GM19025 (cell line): ENCODE results near the gene PIM3.

Experiments used
- ATAC-seq: cut with Tn5 transposase; IDR thresholded peaks from one replicate; pipeline ENCODE4 v1.9.1; 2021; ENCODE audit warnings: mild to moderate bottlenecking, low read depth, moderate library complexity; ENCODE audit not compliant: unreplicated experiment

The PIM3 gene

DNA sequence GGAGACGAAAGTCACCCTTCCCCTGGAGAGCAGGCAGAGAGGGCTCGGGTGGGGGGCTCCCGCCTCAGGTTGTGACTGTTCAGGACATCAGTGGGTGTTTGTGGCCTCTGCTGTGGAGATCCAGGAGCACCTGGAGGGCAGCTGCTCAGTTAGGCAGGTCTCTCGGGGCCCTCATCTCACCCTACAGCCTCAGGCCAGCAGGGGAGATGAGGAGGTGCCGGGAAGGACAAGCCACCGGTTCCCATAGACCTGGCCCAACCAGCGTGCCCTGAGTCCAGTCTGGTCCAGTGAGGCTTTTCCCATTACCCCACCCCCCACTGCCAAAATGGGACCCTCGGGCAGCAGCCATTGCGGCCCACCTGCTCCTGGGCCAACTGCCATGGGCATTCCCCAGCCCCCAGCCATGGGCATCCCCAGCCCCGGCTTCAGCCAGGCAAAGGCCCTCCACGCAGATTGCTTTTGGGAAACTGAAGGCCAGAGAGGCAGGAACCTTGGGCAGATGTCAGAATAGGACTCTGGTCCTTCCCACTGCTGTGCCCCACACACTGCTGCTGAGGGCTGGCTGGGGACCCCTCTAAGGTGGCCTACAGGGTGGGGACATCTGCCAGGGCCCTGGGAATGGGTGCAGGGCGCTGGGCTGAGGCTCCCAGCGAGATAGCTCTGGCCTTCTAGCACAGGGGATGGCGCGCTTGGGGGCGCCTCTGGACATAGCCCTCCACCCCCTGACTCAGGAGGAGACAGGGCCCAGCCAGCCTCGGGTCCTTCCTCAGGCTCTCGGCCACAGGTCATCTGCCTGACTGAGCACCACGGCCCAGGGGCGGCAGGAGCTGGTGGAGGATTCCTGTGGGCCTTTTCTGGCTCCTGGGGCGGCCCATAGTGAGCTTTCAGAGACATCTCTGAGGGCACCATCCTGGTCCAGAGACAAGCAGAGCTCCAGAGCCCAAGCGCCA is 4.8 kb downstream of the PIM3 start:
- no peak for ATAC-seq

DNA sequence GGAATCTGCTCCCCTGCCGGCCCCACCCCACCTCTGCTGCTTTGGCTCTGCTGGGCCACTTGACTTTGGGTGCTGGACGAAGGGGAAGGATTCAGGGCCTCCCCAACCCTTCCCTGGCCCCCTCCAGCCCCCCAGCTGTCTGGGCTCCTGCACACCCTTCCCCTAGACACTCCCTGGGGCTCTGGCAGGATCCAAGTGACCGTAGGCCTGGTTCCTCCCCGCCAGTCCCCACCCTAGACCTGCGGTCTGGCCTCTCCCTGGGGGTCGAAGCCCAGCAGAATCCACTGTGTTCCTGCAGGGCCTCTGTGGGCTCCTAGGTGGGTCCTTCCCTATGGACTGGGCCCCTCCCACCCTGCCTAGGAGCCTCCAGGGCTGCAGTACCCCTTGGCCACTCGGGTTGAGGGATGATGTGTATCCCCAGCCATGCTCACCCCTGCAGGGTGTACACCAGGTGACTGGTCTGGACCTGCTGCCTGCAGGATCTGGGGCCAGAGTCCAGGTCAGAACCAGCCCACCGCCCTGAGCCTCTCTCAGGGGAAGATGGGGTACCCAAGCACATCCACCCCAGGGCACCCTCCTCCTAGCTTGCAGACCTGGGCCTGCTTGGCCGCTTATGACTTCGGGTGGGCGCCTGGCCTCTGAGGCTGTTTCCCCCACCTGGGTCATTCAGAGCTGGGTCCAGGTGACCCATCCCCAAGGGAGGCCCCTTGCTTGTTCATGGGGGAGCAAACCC is 5.6 kb downstream of the PIM3 start:
- ATAC-seq, result no peak

DNA sequence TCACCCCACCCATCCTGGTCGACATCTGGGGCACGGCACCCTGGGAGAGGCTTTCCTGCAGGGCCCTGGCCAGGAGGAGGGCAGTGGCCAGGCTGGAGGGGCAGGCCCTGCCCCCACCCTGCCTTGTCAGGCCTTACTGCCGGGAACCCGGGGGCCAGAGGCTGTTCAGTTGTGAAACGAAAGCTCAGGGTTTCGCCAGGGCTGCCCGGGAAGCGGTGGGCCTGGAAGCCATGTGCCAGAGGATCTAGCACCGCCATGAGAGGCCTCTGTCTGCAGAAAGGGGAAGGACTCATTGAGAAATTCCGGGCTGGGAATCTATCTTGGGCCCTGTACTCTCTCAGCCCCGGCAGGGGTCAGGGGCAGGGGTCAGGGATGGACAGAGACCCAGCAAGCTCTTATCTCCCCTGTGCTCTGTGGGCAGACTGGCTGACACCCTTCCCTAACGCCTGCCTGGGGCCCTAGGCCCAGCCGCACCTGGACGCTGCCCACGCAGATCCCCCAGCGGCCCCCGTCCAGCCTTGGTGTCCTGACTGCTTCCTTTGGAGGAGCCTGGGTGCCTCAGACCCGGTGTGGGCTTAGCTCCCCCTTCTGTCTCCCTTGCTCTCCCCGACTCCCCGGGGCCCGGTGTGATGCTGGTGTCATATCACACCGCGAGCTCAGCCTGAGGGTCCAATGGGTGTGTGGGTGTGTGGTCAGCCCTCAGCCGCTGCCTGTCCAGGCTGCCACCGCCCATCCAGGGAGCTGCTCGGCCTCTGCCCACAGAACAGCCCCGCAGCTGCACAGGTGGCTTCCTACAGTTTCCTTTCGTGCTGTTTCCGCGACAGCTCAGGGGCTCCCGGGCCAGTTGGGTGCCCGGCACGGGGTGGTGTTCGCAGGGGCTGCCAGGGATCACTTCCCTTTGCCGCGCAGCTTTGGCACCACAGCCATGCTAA is 6.5 kb downstream of the PIM3 start:
- no peak for ATAC-seq

DNA sequence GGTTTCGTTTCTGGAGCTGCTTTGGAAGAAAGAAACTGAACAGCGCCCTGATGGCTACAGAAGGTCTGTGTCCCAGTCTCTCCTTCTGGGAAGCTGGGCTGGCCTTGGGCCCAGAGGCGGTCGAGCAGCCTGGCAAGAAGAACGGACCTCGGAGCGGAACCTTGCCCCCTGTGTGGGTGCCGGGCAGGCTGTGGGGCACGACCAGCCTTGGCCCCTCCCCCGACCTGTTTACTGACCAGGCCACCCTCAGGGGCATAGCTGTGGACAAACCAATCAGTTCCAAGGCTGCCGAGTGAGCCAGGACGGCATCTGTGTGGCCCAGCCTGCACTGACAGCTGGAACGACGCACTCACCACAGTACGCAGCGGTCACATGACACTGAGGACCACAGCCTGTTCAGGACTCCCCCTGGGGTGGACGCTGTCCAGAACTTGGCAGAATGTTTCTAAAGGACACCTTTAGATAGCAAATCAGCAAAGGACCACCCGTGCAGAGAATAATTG is 7.2 kb downstream of the PIM3 start:
- no peak for ATAC-seq

DNA sequence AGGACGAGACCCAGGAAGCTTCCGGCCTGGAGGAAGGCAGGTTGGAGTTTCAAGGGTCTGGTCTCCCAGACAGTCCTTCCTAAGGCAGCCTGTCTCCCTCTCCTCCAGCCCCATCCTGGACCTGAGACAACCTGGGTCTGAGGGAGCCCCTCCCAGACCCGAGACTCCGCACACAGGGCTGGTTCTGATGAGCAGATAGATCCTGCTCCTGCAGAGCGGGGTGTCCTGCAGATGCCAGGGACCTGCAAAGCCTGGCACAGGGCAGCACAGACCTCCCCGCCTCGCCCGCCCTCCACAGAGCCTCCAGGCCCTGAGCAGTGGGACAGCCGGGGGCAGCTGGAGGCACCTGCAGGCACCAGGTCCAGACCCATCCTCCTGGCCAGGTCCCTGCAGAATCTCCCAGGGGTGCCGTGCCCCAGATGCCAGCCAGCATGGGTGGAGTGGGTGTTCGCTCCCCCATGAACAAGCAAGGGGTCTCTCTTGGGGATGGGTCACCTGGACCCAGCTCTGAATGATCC is 7.8 kb downstream of the PIM3 start:
- no peak for ATAC-seq

DNA sequence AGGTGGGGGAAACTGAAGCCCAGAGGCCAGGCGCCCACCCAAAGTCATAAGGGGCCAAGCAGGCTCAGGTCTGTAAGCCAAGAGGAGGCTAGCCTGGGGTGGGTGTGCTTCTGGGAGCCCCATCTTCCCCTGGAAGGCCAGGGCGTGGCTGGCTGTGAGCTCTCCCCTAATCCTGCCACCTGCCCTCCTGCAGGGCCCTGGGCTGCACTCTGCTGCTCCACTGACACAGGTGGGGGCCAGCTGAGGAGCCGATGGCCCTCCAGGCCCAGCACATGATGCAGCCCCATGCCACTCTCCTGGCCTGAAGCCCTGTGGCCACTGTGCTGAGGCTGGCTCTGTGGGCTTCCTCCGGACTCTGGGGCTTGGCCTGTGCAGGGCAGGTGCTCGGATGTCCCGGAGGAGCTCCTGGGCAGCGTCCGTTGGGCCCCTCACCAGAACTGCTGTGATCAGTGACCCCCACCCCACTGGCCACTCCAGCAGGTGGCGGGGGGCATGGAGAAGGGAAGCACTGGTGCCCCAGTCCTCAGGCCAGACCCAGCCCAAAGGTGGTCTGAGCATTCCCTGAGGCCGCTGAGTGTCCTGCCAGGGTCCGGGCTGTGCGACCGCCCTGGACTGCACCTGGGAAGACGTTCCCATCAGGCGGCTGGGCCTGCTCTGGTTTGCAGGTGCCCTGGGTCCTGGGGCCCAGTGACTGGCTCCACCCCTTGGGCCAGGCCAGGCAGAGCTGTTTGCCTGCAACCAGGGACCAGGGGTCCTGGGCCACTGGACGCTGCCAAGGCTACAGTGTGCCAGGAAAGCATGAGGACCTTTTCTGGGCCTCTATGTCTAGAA is 8.5 kb downstream of the PIM3 start:
- ATAC-seq, result no peak

DNA sequence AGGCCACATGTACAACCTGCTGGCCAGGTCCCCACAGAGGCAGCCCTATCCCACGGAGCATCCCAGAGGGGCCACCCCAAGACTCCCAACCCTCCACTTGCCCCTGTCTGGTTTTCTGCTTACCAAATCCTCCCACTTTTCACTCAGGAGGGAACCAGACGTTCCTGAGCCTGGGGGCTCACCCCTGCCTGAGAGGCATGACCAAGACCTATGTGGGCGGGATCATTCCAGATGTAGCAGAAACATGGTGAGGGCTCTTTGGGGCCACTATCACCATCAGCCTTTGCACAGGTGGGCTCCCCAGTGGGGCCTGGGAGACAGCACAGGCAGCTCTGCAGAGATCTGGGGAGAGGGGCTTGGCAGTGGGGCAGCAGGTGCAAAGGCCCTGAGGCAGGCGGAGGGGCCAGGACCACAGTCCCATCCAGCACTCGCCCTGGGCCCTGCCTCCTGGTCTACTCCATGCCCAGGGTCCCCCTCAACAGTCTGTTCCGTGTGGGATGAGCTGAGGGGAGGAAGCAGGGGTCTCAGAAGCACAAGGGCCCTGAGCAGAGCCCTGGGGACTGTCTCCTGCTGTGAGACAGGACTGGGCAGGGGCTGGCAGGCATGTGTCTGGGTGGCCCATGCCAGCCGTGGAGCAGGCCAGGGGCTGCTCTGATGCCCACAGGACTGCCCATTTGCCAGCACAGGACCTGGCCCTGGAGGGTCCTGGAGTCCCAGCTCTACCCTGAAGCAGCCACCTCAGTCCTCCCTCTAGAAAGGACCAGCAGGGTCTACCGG is 9.4 kb downstream of the PIM3 start:
- ATAC-seq, result no peak

DNA sequence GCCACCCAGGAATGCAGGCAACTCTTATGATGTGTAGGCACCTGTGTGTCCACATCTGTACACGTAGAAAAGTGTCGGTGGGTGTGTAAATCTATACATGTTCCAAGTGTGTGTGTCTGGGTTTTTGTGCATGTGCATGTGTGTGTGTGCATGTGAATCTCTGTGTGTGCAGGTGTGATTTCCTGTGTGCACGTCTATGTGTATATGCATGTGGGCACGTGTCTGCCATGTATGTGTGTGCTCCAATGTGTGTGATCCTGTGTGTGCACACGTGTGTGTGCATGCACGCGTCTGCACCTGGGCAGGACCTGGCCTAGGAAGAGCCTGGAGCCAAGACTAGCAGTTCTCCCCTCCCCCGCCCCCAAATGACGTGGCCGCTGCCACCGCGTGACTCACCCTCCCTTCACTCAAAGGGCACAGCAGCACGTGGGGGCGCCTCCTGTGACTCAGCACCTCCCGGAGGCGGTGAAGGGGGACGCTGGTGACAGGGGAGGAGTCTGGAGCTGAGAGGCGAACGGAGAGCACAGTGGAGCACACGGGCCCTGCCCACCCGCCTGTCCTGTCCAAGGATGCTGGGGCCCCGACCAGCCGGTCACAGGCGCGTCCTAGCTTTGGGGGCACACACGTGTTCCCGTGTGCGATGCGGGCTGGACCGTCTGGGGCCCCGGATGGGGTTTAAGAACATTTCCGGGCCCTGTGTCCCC is 10.1 kb downstream of the PIM3 start:
- peak; percentile 51 for ATAC-seq

DNA sequence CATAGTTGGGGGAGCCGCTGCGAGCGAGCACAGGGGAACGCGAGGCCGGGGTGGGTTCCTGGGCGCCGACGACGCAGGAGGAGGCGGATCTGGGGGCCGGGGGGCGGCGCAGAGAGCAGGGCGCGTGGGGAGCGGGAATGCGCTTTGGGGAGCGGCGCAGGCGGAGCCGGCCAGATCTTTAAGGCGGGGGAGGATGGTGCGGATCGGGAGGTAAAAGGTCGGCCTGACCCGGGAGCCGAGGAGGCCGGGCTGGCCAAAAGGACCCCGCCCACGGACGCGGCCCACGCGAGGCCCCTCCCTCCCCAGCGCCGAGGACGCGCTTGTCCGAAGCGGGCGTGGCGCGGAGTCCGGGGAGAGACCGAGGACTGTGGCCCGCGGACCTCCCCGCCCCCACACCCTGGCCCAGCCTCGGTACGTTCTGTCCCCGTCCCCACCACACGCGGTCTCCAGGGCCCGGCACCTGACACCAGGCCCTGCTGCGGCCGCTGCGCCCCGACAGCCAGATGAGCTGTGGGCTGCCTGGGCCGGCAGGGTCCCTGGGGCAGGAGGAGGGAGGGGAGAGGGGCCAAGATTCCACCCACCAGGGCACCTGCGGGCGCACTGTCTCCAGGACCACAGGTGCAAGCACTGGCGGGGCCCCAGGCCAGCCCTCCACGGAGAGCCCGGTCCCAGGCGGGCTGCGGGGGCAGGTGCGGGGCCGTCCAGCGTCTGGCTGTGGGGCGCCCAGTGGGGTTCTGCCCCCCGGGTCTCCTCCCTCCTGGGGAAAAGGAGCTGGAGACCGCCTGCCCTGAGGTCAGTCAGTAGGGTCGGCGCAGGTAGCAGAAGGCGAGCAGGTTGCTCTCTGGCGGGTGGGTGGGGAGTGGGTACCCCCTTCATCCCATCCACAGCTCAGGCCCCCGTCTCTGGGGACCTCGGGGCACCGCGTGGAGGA is 10.9 kb downstream of the PIM3 start:
- peak; percentile 21 for ATAC-seq

DNA sequence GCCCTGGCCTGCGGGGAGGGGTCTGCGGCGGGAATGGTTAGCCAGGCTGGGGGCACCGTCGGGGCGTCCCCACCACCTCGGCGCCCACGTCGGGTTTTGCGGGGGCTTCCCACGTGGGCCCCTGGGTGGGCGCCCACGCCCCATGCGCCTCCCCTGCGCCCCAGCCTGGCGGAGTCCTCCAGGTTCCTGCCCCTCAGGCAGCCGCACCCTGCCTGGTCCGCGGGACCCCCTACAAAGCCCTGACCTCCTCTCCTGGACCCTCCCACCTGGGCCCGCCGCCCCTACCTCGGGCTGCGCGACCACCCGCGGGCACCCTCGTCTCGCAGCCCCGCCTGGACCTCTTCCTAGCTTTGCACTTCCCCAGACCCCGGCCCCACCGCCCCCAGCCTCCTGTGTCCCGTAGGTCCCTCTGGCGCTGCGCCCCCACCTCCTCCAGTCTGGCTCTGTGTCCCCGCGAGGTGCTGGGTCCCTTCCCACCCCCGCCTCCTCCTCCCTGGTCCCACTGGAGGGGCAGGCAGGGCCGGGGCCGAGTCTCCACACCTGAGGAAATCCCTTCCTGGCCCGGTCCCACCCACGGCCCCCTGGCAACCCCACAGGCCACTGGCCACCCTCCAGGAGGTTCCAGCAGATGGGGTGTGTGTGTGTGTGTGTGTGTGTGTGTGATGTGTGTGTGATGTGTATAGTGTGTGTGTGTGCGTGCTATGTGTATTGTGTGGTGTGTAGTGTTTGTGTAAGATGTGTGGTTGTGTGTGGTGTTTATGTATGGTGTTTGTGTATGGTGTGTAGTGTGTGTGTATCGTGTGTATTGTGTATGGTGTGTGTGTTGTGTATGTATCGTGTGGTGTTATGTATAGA is 11.8 kb downstream of the PIM3 start:
- ATAC-seq, result no peak

DNA sequence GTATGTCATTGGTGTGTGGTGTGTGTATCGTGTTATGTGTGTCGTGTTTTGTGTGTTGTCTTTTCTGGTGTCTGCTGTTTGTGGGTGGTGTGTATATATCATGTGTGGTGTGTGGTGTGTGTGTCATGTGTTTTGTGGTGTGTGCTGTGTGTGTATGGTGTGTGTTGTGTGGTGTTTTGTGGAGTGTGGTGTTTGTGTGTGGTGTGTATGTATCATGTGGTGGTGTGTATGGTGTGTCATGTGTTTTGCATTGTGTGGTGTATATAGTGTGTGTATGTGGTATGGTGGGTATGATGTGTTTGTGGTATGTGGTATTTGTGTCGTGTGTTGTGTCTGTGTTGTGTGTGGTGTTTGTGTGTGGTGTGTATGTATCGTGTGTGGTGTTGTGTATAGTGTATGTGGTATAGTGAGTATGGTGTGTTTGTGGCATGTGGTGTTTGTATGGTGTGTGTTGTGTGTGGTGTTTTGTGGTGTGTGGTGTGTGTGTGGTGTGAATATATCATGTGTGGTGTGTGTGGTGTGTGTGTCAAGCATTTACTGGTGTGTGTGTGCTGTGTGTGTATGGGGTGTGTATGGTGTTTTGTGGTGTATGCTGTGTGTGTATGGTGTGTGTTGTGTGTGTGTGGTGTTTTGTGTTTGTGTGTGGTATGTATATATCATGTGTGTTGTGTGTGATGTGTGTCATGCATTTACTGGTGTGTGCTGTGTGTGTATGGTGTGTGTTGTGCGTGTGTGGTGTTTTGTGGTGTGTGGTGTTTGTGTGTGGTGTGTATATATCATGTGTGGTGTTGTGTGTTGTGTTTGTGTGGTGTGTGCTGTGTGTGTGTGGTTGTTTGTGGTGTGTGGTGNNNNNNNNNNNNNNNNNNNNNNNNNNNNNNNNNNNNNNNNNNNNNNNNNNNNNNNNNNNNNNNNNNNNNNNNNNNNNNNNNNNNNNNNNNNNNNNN is 12.7 kb downstream of the PIM3 start:
- no peak for ATAC-seq

DNA sequence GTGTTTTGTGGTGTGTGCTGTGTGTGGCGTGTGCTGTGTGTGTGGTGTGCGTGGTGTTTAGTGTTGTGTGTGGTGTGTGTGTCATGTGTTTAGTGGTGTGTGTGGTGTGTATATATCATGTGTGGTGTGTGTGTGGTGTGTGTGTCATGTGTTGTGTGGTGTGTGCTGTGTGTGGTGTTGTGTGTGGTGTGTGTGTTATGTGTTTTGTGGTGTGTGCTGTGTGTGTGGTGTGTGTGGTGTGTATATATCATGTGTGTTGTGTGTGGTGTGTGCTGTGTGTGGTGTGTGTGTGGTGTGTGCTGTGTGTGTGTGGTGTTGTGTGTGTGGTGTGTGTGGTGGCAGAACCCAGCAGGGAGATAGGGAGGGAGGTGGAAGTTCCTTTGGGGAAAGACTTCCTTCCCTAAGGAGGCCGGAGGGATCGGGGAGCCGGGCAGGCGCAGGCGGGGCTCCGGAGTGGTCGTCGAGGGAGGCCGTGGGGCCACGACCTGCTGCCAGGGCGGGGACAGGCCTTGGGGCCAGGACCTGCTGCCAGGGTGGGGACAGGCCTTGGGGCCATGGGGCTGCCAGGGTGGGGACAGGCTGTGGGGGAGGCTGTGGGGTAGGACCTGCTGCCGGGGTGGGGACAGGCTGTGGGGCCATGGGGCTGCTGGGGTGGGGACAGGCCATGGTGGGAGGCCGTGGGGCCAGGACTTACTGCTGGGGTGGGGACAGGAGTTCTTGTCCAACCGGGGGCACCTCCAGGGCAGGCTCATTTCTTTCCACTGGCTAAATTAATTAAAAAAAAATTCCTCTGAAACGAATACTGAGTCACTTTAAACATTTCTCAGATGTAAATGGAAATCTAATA is 15.2 kb downstream of the PIM3 start:
- ATAC-seq, result no peak

DNA sequence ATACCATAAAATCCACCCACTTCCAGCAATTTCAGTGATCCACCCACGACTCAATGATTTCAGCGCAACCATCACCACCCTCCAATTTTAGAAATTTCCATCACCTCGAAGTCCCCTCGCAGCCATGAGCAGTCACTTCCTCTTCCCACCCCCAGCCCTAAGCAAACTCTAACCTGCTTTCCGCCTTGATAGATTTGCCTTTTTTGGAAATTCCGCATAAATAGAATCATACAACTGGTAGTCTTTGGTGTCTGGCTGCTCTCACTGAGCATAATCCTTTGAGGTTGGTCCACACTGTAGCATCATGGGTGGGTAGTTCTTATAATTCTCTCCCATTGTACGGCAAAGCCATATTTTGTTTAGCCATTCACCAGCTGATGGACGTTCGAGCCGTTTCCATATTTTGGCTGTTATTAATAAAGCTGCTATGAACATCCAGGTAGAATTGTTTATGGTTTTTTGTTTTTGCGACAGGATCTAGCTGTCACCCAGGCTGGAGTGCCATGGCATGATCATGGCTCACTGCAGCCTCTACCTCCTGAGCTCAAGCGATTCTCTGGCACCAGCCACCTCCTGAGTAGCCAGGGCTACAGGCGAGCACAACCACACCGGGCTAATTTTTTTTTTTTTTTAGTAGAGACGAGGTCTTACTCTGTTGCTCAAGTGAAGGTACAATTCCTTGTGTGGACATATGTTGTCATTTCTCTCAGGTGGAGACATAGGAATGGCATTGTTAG is 16.0 kb downstream of the PIM3 start:
- ATAC-seq, result no peak
